Activated CD8-positive, alpha-beta T cell treated with anti-CD3 and anti-CD28 coated beads for 36 hours (primary cell): Measurements from ENCODE around the gene UGT1A6. TPM values are rescaled to one million over a fixed set of nuclear protein-coding genes. Genes with fewer than 3 reads are reported as not detected.
"Not testable (repeated sequence)": the region's sequence is repeated elsewhere in the genome, so short reads cannot be mapped to it uniquely, and the experiment has no call there.

Source experiments
- ATAC-seq: fragments of 200-7000 bp; cut with Tn5 transposase; one replicate; pipeline ENCODE4 v1.10.0; 2021; ENCODE audit warnings: mild to moderate bottlenecking, moderate library complexity
- CTCF ChIA-PET: fragments of 350-600 bp; sonication (Branson Sonifier 250); formaldehyde crosslinking; loops from one replicate; lab custom pipeline; 2021; ENCODE audit warnings: antibody characterized with exemption; lab: Charles Lee
- POLR2A ChIA-PET: fragments of 350-600 bp; sonication (Branson Sonifier 250); formaldehyde crosslinking; loops from one replicate; lab custom pipeline; 2021; ENCODE audit warnings: antibody characterized with exemption; lab: Charles Lee
- DNase-seq: peaks from one replicate; pipeline ENCODE4 v3.0.0-alpha.2; 2020
- H3K27ac Mint-ChIP-seq: one replicate; pipeline ENCODE4 v1.8.0; 2021; ENCODE audit warnings: mild to moderate bottlenecking, mixed read lengths
- H3K27me3 Mint-ChIP-seq: one replicate; pipeline ENCODE4 v1.8.0; 2021; ENCODE audit warnings: mixed read lengths
- H3K36me3 Mint-ChIP-seq: one replicate; pipeline ENCODE4 v1.8.0; 2021; ENCODE audit warnings: low read depth, mixed read lengths
- H3K4me1 Mint-ChIP-seq: one replicate; pipeline ENCODE4 v1.8.0; 2021; ENCODE audit warnings: low read depth, mixed read lengths
- H3K4me3 Mint-ChIP-seq: one replicate; pipeline ENCODE4 v1.8.0; 2021; ENCODE audit warnings: mild to moderate bottlenecking, moderate library complexity, mixed read lengths
- H3K9me3 Mint-ChIP-seq: one replicate; pipeline ENCODE4 v1.8.0; 2021; ENCODE audit warnings: mixed read lengths
- CTCF ChIP-seq: fragments of 200-600 bp; IDR thresholded peaks from one replicate; pipeline ENCODE4 v1.8.0; 2022; ENCODE audit warnings: antibody characterized with exemption, mild to moderate bottlenecking
- intact Hi-C: fragments of 100-400 bp; cut with micrococcal nuclease; formaldehyde crosslinking; loops from one replicate; pipeline ENCODE4 v1.10.0; 2022
- total RNA-seq, 2 experiments: library from RNA; stranded (reverse); gene quantifications; one replicate each; pipeline ENCODE4 v1.2.3, GENCODE V29; 2021

Gene UGT1A6
- total RNA-seq, 2 experiments from 2014 or later, result not detected

DNA sequence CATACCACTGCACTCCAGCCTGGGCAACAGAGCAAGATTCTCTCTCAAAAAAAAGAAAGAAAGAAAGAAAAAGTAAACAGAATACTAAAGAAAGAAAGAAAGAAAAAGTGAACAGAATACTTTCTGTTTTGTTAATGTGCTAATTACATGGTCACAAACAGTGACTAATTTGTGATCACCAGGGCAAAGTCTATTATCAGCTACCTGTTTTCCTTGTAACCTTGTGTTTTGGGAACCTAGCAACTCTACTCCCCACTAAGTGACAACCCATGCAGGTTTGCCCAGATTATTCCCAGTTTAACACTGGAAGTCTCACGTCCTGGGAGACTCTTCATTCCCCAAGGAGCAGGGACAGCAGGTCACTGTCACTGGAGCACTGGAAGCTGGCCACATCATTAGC lies 37.6 kb upstream of the UGT1A6 start:
- Mint-ChIP-seq H3K4me3 (no peak overlapping the region), H3K36me3 (no peaks in the 10 kb centered on the region), H3K27me3 (peaks cover 10% of the 10 kb centered on the region), H3K27ac (no peak overlapping the region), H3K4me1 (no peaks in the 10 kb centered on the region), H3K9me3 (no peaks in the 10 kb centered on the region)
- no peak for DNase-seq
- intact Hi-C loops, result no loop called here
- ChIA-PET CTCF (no interaction called here), POLR2A (no interaction called here)
- no peak for TF ChIP-seq CTCF
- ATAC-seq, result no peak

GRCh38 chr2:233655943-233656342 lies 36.7 kb upstream of the UGT1A6 start:
- peaks cover 10% of the 10 kb centered on the region for H3K27me3 Mint-ChIP-seq

GRCh38 chr2:233656443-233656842 lies 36.2 kb upstream of the UGT1A6 start:
- DNase-seq, result peak; percentile 27
- ATAC-seq, result peak; percentile 24
- ChIA-PET CTCF (no interaction called here), POLR2A (no interaction called here)
- H3K27me3 Mint-ChIP-seq, result peaks cover 10% of the 10 kb centered on the region
- H3K4me1 Mint-ChIP-seq, result no peaks in the 10 kb centered on the region
- no peak for TF ChIP-seq CTCF
- no peaks in the 10 kb centered on the region for H3K36me3 Mint-ChIP-seq
- intact Hi-C loops, result no loop called here
- no peak overlapping the region for H3K4me3 Mint-ChIP-seq
- H3K9me3 Mint-ChIP-seq, result no peaks in the 10 kb centered on the region
- no peak overlapping the region for H3K27ac Mint-ChIP-seq

More at GRCh38 chr2:233655943-233656342, 36.7 kb upstream of the UGT1A6 start:
- H3K9me3 Mint-ChIP-seq, ATAC-seq, intact Hi-C loops, H3K27ac Mint-ChIP-seq, H3K36me3 Mint-ChIP-seq, H3K4me1 Mint-ChIP-seq, H3K4me3 Mint-ChIP-seq, POLR2A ChIA-PET, CTCF ChIA-PET, DNase-seq: not testable (repeated sequence)

- Mint-ChIP-seq H3K9me3 (no peaks in the 10 kb centered on the region), H3K27me3 (peaks cover 12% of the 10 kb centered on the region), H3K36me3 (no peaks in the 10 kb centered on the region), H3K4me3 (no peak overlapping the region), H3K4me1 (no peaks in the 10 kb centered on the region), H3K27ac (no peak overlapping the region)
- intact Hi-C loops, result no loop called here
- ATAC-seq (no peak), DNase-seq (no peak)
- POLR2A ChIA-PET, result no interaction called here
- CTCF ChIA-PET, result no interaction called here
- TF ChIP-seq CTCF, result no peak
These were observed 34.1 kb upstream of the UGT1A6 start for GRCh38 chr2:233658610-233659009.

GRCh38 chr2:233663911-233664310 lies 28.8 kb upstream of the UGT1A6 start:
- intact Hi-C loops, result no loop called here
- POLR2A ChIA-PET, result no interaction called here
- DNase-seq (no peak), ATAC-seq (no peak)
- CTCF ChIA-PET, result no interaction called here
- H3K27me3 Mint-ChIP-seq, result peaks cover 24% of the 10 kb centered on the region
- H3K4me1 Mint-ChIP-seq, result no peaks in the 10 kb centered on the region
- no peak for TF ChIP-seq CTCF
- H3K36me3 Mint-ChIP-seq, result no peaks in the 10 kb centered on the region
- H3K27ac Mint-ChIP-seq, result no peak overlapping the region
- peaks cover 1% of the 10 kb centered on the region for H3K9me3 Mint-ChIP-seq
- no peak overlapping the region for H3K4me3 Mint-ChIP-seq
